Measurements from ENCODE around the gene RAB7A. TPM values are rescaled to one million over a fixed set of nuclear protein-coding genes. Genes with fewer than 3 reads are reported as not detected.

Gene RAB7A
- total RNA-seq, 4 donors from 2014 or later = 98.9 to 114 (median 110) TPM

GRCh38 chr3:128846486-128846891 lies 120.5 kb downstream of the RAB7A start:
- DNase-seq = no peak
- H3K36me3 ChIP-seq = no peaks in the 10 kb centered on the region
- 77 to 85% methylated on average over 13 of the region's 13 CpGs for WGBS, 2 donors
- H3K4me3 ChIP-seq (replicated peaks in 1 of 3) = no peak overlapping the region
- peaks cover 8% of the 10 kb centered on the region in 2 donors for H3K4me1 ChIP-seq
- no peak for TF ChIP-seq POLR2A (IDR thresholded peaks at IDR 0.05)
- peak in 1 of 6 experiments; percentile 2 for TF ChIP-seq CTCF (IDR thresholded peaks at IDR 0.05)
- H3K27ac ChIP-seq = no peak overlapping the region
- H3K9me3 ChIP-seq = no peaks in the 10 kb centered on the region
- no peaks in the 10 kb centered on the region for H3K27me3 ChIP-seq
- intact Hi-C loops (cut with DNase I) = loop anchor here (2.0 to 10.0 kb wide), 3 partner anchors 162 to 422 kb away; no protein-coding TSS in a partner anchor

GRCh38 chr3:128847666-128848370 lies 121.8 kb downstream of the RAB7A start:
- Histone ChIP-seq H3K27ac (no peak overlapping the region), H3K9me3 (no peaks in the 10 kb centered on the region), H3K4me1 (peaks cover 8% of the 10 kb centered on the region in 2 donors), H3K36me3 (no peaks in the 10 kb centered on the region), H3K4me3 (replicated peaks in 1 of 3) (no peak overlapping the region), H3K27me3 (no peaks in the 10 kb centered on the region)
- intact Hi-C loops (cut with DNase I) = loop anchor here (2.0 to 10.0 kb wide), 3 partner anchors 163 to 423 kb away; no protein-coding TSS in a partner anchor
- WGBS, 2 donors = 85 to 92% methylated on average over 14 to 15 of the region's 15 CpGs
- TF ChIP-seq CTCF (IDR thresholded peaks at IDR 0.05) (no peak), POLR2A (IDR thresholded peaks at IDR 0.05) (no peak)
- DNase-seq = no peak

- no peak overlapping the region for H3K27ac ChIP-seq
- peaks cover 8% of the 10 kb centered on the region in 2 donors for H3K4me1 ChIP-seq
- H3K36me3 ChIP-seq = no peaks in the 10 kb centered on the region
- no peak overlapping the region for H3K4me3 ChIP-seq (replicated peaks in 1 of 3)
- H3K9me3 ChIP-seq = no peaks in the 10 kb centered on the region
- intact Hi-C loops (cut with DNase I) = loop anchor here (10.0 kb wide), 2 partner anchors 164 to 424 kb away; no protein-coding TSS in a partner anchor
- DNase-seq = no peak
- 87 to 97% methylated on average over 5 to 10 of the region's 13 CpGs for WGBS, 2 donors
- no peaks in the 10 kb centered on the region for H3K27me3 ChIP-seq
- no peak for TF ChIP-seq POLR2A (IDR thresholded peaks at IDR 0.05)
These were observed 123.0 kb downstream of the RAB7A start for GRCh38 chr3:128848936-128849335.

GRCh38 chr3:128849911-128850455 lies 124.0 kb downstream of the RAB7A start:
- intact Hi-C loops (cut with DNase I) = loop anchor here (10.0 kb wide), 2 partner anchors 165 to 425 kb away; no protein-coding TSS in a partner anchor
- H3K27me3 ChIP-seq = no peaks in the 10 kb centered on the region
- H3K9me3 ChIP-seq = no peaks in the 10 kb centered on the region
- no peak overlapping the region for H3K27ac ChIP-seq
- no peaks in the 10 kb centered on the region for H3K36me3 ChIP-seq
- DNase-seq = no peak
- 56 to 60% methylated on average over 8 to 9 of the region's 11 CpGs for WGBS, 2 donors
- TF ChIP-seq CTCF (IDR thresholded peaks at IDR 0.05) (no peak), POLR2A (IDR thresholded peaks at IDR 0.05) (no peak)
- no peak overlapping the region for H3K4me3 ChIP-seq (replicated peaks in 1 of 3)
- H3K4me1 ChIP-seq = peaks cover 8% of the 10 kb centered on the region in 2 donors

GRCh38 chr3:128850544-128850943 lies 124.6 kb downstream of the RAB7A start:
- Histone ChIP-seq H3K27ac (no peak overlapping the region), H3K27me3 (no peaks in the 10 kb centered on the region), H3K9me3 (no peaks in the 10 kb centered on the region), H3K4me3 (replicated peaks in 1 of 3) (no peak overlapping the region), H3K36me3 (no peaks in the 10 kb centered on the region), H3K4me1 (peaks cover 5 to 6% of the 10 kb centered on the region in 2 donors)
- intact Hi-C loops (cut with DNase I) = no loop called here
- TF ChIP-seq POLR2A (IDR thresholded peaks at IDR 0.05) (no peak), CTCF (IDR thresholded peaks at IDR 0.05) (no peak)
- 89 to 90% methylated on average over 9 of the region's 9 CpGs for WGBS, 2 donors
- DNase-seq = no peak

All from thyroid gland (tissue), 4 donors.